ENCODE measurements around the gene XPO6.

Gene XPO6

DNA sequence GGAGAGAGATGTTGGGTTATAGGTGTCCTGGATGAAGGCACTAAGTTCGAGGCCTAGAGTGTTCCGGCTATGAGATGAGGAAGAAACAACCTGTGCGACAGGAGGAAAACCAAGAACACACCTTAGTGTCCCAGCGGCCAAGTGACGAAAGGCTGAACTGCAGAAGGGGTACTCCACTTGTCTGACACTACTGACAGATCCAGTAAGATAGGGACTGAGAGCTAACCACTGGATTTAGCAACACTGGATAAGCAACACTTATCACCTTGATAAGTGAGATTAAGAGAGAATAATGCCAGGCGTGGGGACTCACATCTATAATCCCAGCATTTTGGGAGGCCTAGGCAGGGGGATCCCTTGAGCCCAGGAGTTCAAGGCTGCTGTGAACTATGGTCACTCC, 7.1 kb downstream of the XPO6 start:
- TF ChIP-seq, protein P1, sequence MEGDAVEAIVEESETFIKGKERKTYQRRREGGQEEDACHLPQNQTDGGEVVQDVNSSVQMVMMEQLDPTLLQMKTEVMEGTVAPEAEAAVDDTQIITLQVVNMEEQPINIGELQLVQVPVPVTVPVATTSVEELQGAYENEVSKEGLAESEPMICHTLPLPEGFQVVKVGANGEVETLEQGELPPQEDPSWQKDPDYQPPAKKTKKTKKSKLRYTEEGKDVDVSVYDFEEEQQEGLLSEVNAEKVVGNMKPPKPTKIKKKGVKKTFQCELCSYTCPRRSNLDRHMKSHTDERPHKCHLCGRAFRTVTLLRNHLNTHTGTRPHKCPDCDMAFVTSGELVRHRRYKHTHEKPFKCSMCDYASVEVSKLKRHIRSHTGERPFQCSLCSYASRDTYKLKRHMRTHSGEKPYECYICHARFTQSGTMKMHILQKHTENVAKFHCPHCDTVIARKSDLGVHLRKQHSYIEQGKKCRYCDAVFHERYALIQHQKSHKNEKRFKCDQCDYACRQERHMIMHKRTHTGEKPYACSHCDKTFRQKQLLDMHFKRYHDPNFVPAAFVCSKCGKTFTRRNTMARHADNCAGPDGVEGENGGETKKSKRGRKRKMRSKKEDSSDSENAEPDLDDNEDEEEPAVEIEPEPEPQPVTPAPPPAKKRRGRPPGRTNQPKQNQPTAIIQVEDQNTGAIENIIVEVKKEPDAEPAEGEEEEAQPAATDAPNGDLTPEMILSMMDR (conservative IDR thresholded peaks at IDR 0.05; ENCODE audit: low read length), result no peak
- no peak for TF ChIP-seq EZH2phosphoT487 (IDR thresholded peaks at IDR 0.05; ENCODE audit: borderline replicate concordance)
- peaks cover 90% of the 10 kb centered on the region for H4K20me1 ChIP-seq (ENCODE audit: insufficient read depth, low read length, poor library complexity, severe bottlenecking)
- H3K4me1 ChIP-seq (ENCODE audit: insufficient read depth, low read length, poor library complexity, severe bottlenecking), result peaks cover 66% of the 10 kb centered on the region

DNA sequence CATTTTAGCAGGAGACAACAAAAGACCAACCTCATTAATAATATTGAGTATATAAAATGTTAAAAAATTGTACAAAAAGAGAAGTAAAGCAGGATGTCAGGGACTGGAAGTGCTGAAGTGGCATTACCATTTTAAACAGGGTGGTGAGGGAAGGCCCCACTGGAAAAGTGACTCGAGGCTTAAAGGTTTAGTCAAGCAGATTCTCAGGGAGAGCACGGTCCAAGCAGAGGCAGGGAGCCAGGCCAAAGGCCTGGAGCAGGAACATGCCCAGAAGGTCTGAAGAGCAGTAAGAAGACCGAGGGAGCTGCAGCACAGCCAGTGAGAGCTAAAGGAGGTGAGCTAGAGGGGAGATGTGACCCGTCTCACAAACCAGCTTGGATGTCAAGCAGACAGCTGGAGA, 7.6 kb downstream of the XPO6 start:
- H3K4me1 ChIP-seq (ENCODE audit: insufficient read depth, low read length, poor library complexity, severe bottlenecking), result peaks cover 64% of the 10 kb centered on the region
- H3K36me3 ChIP-seq (ENCODE audit: insufficient read depth, low read length), result peaks cover 37% of the 10 kb centered on the region; the same call in 1 of the 2 replicates
- H3K9me2 ChIP-seq (replicated peaks; ENCODE audit: low read depth, low read length), result no peaks in the 10 kb centered on the region
- TF ChIP-seq, protein P1 (conservative IDR thresholded peaks at IDR 0.05; ENCODE audit: low read length), result no peak
- TF ChIP-seq EZH2phosphoT487 (IDR thresholded peaks at IDR 0.05; ENCODE audit: borderline replicate concordance), result no peak
- H3K9me3 ChIP-seq (ENCODE audit: insufficient read depth, low read depth, low read length), result no peaks in the 10 kb centered on the region
- peak overlapping the region; percentile 11 for H3K4me3 ChIP-seq (ENCODE audit: low read length, poor library complexity, severe bottlenecking)
- H3K79me2 ChIP-seq (ENCODE audit: insufficient read depth, low read length), result peaks cover 99% of the 10 kb centered on the region
- no peaks in the 10 kb centered on the region for H3F3A ChIP-seq (ENCODE audit: low read depth)
- peak overlapping the region; percentile 64 for H3K4me2 ChIP-seq (ENCODE audit: low read depth, low read length, poor library complexity, severe bottlenecking)
- H4K20me1 ChIP-seq (ENCODE audit: insufficient read depth, low read length, poor library complexity, severe bottlenecking), result peaks cover 85% of the 10 kb centered on the region
- no peaks in the 10 kb centered on the region for H3K27me3 ChIP-seq (ENCODE audit: insufficient read depth, low read length, poor library complexity, severe bottlenecking)
- peak overlapping the region; percentile 20 for H3K9ac ChIP-seq (ENCODE audit: low read depth, low read length, poor library complexity, severe bottlenecking)
- no peak overlapping the region for H2AFZ ChIP-seq (ENCODE audit: low read length)

More for the DNA sequence above, 7.1 kb downstream of the XPO6 start:
- no peaks in the 10 kb centered on the region for H3K9me2 ChIP-seq (replicated peaks; ENCODE audit: low read depth, low read length)
- peak overlapping the region; percentile 20 for H3K9ac ChIP-seq (ENCODE audit: low read depth, low read length, poor library complexity, severe bottlenecking)
- H3F3A ChIP-seq (ENCODE audit: low read depth), result no peaks in the 10 kb centered on the region
- H3K4me2 ChIP-seq (ENCODE audit: low read depth, low read length, poor library complexity, severe bottlenecking), result peak overlapping the region; percentile 64
- H3K4me3 ChIP-seq (ENCODE audit: low read length, poor library complexity, severe bottlenecking), result peak overlapping the region; percentile 11
- no peaks in the 10 kb centered on the region for H3K9me3 ChIP-seq (ENCODE audit: insufficient read depth, low read depth, low read length)
- H3K79me2 ChIP-seq (ENCODE audit: insufficient read depth, low read length), result peaks cover 99% of the 10 kb centered on the region
- H3K27me3 ChIP-seq (ENCODE audit: insufficient read depth, low read length, poor library complexity, severe bottlenecking), result no peaks in the 10 kb centered on the region
- H2AFZ ChIP-seq (ENCODE audit: low read length), result no peak overlapping the region
- H3K36me3 ChIP-seq (ENCODE audit: insufficient read depth, low read length), result peaks cover 37% of the 10 kb centered on the region; the same call in 1 of the 2 replicates

DNA sequence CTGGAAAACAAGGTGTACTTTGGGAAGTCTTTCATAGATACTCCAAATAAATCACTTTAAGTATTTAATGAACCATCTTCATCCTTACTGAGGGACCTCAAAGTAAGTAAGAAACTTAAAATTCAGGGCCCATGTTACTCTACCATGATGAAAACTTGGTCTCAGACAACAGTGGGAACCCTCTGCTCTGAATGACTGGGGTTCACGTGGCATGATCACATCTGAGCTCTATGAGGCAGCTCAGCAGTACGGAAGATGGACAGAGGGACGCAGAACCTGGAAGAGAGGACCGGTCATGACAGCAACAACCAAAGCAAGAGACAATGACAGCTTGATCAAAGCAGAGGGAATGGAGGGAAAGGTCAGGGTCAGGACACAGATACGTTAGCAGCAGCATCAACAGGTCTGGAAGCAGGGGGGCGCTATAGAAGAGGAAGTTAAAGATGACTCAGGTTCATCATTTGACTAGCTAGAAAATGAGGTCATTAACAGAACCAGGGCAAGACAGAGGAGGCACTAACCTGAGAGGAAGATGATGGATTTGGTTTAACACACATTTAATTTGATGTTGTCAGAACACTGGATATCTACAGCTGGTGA, 9.5 kb downstream of the XPO6 start:
- peaks cover 77% of the 10 kb centered on the region for H4K20me1 ChIP-seq (ENCODE audit: insufficient read depth, low read length, poor library complexity, severe bottlenecking)
- H2AFZ ChIP-seq (ENCODE audit: low read length), result no peak overlapping the region
- no peak for TF ChIP-seq EZH2phosphoT487 (IDR thresholded peaks at IDR 0.05; ENCODE audit: borderline replicate concordance)
- TF ChIP-seq, protein P1 (conservative IDR thresholded peaks at IDR 0.05; ENCODE audit: low read length), result peak; percentile 51
- peaks cover 45% of the 10 kb centered on the region for H3K4me1 ChIP-seq (ENCODE audit: insufficient read depth, low read length, poor library complexity, severe bottlenecking)
- peak overlapping the region; percentile 2 for H3K4me3 ChIP-seq (ENCODE audit: low read length, poor library complexity, severe bottlenecking)
- peak overlapping the region; percentile 20 for H3K9ac ChIP-seq (ENCODE audit: low read depth, low read length, poor library complexity, severe bottlenecking)
- no peaks in the 10 kb centered on the region for H3F3A ChIP-seq (ENCODE audit: low read depth)
- no peaks in the 10 kb centered on the region for H3K9me3 ChIP-seq (ENCODE audit: insufficient read depth, low read depth, low read length)
- H3K4me2 ChIP-seq (ENCODE audit: low read depth, low read length, poor library complexity, severe bottlenecking), result peak overlapping the region; percentile 64
- H3K27me3 ChIP-seq (ENCODE audit: insufficient read depth, low read length, poor library complexity, severe bottlenecking), result no peaks in the 10 kb centered on the region
- H3K36me3 ChIP-seq (ENCODE audit: insufficient read depth, low read length), result peaks cover 34% of the 10 kb centered on the region; the same call in 1 of the 2 replicates
- no peaks in the 10 kb centered on the region for H3K9me2 ChIP-seq (replicated peaks; ENCODE audit: low read depth, low read length)
- peaks cover 98% of the 10 kb centered on the region for H3K79me2 ChIP-seq (ENCODE audit: insufficient read depth, low read length)
